ENCODE data around the gene VWA5B2. TPM values are rescaled to one million over a fixed set of nuclear protein-coding genes. Genes with fewer than 3 reads are reported as not detected.

VWA5B2 gene
- total and polyA plus RNA-seq, 2 donors (not counting 1 experiment from before 2014, with no cell fraction given): not detected

- no peak overlapping the region for H2AFZ ChIP-seq (ENCODE audit: low read length)
Measured at GRCh38 chr3:184260724-184261269, 31.4 kb downstream of the VWA5B2 start.

GRCh38 chr3:184261270-184261853, 32.0 kb downstream of the VWA5B2 start, which contains the start of gene CAMK2N2:
Gene CAMK2N2, minus strand, starts transcription at chr3:184261553. Its CDS starts 268 bp downstream, at chr3:184261285.
- H2AFZ ChIP-seq (ENCODE audit: low read length): no peak within 1 kb of the TSS
- DNase-seq (ENCODE audit: low read depth in 2 of 2): peak; percentile 38 to 60
- H4K20me1 ChIP-seq (ENCODE audit: control insufficient read depth, extremely low read depth, insufficient read depth, low read length): no peaks in the 10 kb centered on the region
- peaks cover 5% of the 10 kb centered on the region for H3K4me1 ChIP-seq (ENCODE audit: control insufficient read depth, extremely low read depth, insufficient read depth, low read length)
- H3K9ac ChIP-seq (ENCODE audit: insufficient read depth, low read length): peak within 1 kb of the TSS; percentile 30
- H3K79me2 ChIP-seq (ENCODE audit: control insufficient read depth, insufficient read depth, low read length): no peaks in the 10 kb centered on the region
- TF ChIP-seq CTCF (conservative IDR thresholded peaks at IDR 0.05 in 1 of 2, IDR thresholded peaks at IDR 0.05 in 1 of 2; ENCODE audit: low read depth in 1 of 2, low read length in 2 of 2) (no peak), EZH2 (IDR thresholded peaks at IDR 0.05; ENCODE audit: low read length, missing control alignments) (no peak)
- peak within 1 kb of the TSS; percentile 31 to 51 (median 45) for H3K4me3 ChIP-seq (replicated peaks in 1 of 4; ENCODE audit: control extremely low read depth in 1 of 4, insufficient read depth in 1 of 4, low read depth in 3 of 4, low read length in 4 of 4)
- H3K27ac ChIP-seq (ENCODE audit: insufficient read depth, low read length): no peak within 1 kb of the TSS
- H3K36me3 ChIP-seq (ENCODE audit: control insufficient read depth, insufficient read depth, low read length): no peaks in the 10 kb centered on the region
- H3K9me3 ChIP-seq (ENCODE audit: control insufficient read depth, insufficient read depth, low read depth, low read length): no peaks in the 10 kb centered on the region
- H3K4me2 ChIP-seq (ENCODE audit: extremely low read depth, insufficient read depth, low read length): peak within 1 kb of the TSS; percentile 81
- H3K27me3 ChIP-seq (ENCODE audit: control insufficient read depth, insufficient read depth, low read length): peaks cover 32% of the 10 kb centered on the region

More at GRCh38 chr3:184260724-184261269, 31.4 kb downstream of the VWA5B2 start:
- H3K36me3 ChIP-seq (ENCODE audit: control insufficient read depth, insufficient read depth, low read length): no peaks in the 10 kb centered on the region
- no peaks in the 10 kb centered on the region for H3K79me2 ChIP-seq (ENCODE audit: control insufficient read depth, insufficient read depth, low read length)
- no peaks in the 10 kb centered on the region for H4K20me1 ChIP-seq (ENCODE audit: control insufficient read depth, extremely low read depth, insufficient read depth, low read length)
- peaks cover 5% of the 10 kb centered on the region for H3K4me1 ChIP-seq (ENCODE audit: control insufficient read depth, extremely low read depth, insufficient read depth, low read length)
- no peak overlapping the region for H3K9ac ChIP-seq (ENCODE audit: insufficient read depth, low read length)
- H3K4me3 ChIP-seq (replicated peaks in 1 of 4; ENCODE audit: control extremely low read depth in 1 of 4, insufficient read depth in 1 of 4, low read depth in 3 of 4, low read length in 4 of 4): peak overlapping the region in 1 of 4 experiments; percentile 45
- peaks cover 32% of the 10 kb centered on the region for H3K27me3 ChIP-seq (ENCODE audit: control insufficient read depth, insufficient read depth, low read length)
- H3K27ac ChIP-seq (ENCODE audit: insufficient read depth, low read length): no peak overlapping the region
- peak overlapping the region; percentile 68 for H3K4me2 ChIP-seq (ENCODE audit: extremely low read depth, insufficient read depth, low read length)
- no peaks in the 10 kb centered on the region for H3K9me3 ChIP-seq (ENCODE audit: control insufficient read depth, insufficient read depth, low read depth, low read length)
- TF ChIP-seq CTCF (conservative IDR thresholded peaks at IDR 0.05 in 1 of 2, IDR thresholded peaks at IDR 0.05 in 1 of 2; ENCODE audit: low read depth in 1 of 2, low read length in 2 of 2): no peak
- peak; percentile 26 for TF ChIP-seq EZH2 (IDR thresholded peaks at IDR 0.05; ENCODE audit: low read length, missing control alignments)
- DNase-seq (ENCODE audit: low read depth in 2 of 2): no peak

- Histone ChIP-seq H3K4me3 (replicated peaks in 1 of 4; ENCODE audit: control extremely low read depth in 1 of 4, insufficient read depth in 1 of 4, low read depth in 3 of 4, low read length in 4 of 4) (peak overlapping the region; percentile 31 to 51 (median 45)), H4K20me1 (ENCODE audit: control insufficient read depth, extremely low read depth, insufficient read depth, low read length) (no peaks in the 10 kb centered on the region), H3K9me3 (ENCODE audit: control insufficient read depth, insufficient read depth, low read depth, low read length) (no peaks in the 10 kb centered on the region), H3K36me3 (ENCODE audit: control insufficient read depth, insufficient read depth, low read length) (no peaks in the 10 kb centered on the region), H2AFZ (ENCODE audit: low read length) (no peak overlapping the region), H3K4me1 (ENCODE audit: control insufficient read depth, extremely low read depth, insufficient read depth, low read length) (peaks cover 5% of the 10 kb centered on the region), H3K79me2 (ENCODE audit: control insufficient read depth, insufficient read depth, low read length) (no peaks in the 10 kb centered on the region), H3K9ac (ENCODE audit: insufficient read depth, low read length) (peak overlapping the region; percentile 30), H3K27ac (ENCODE audit: insufficient read depth, low read length) (no peak overlapping the region), H3K27me3 (ENCODE audit: control insufficient read depth, insufficient read depth, low read length) (peaks cover 32% of the 10 kb centered on the region), H3K4me2 (ENCODE audit: extremely low read depth, insufficient read depth, low read length) (peak overlapping the region; percentile 81)
- peak; percentile 22 to 32 for DNase-seq (ENCODE audit: low read depth in 2 of 2)
- TF ChIP-seq CTCF (conservative IDR thresholded peaks at IDR 0.05 in 1 of 2, IDR thresholded peaks at IDR 0.05 in 1 of 2; ENCODE audit: low read depth in 1 of 2, low read length in 2 of 2): no peak
- peak; percentile 95 for TF ChIP-seq EZH2 (IDR thresholded peaks at IDR 0.05; ENCODE audit: low read length, missing control alignments)
Measured at GRCh38 chr3:184261854-184262763, 32.7 kb downstream of the VWA5B2 start.
